Ureter (tissue), 1 donor: Measurements from ENCODE around the gene NFAT5. TPM values are rescaled to one million over a fixed set of nuclear protein-coding genes. Genes with fewer than 3 reads are reported as not detected.
A peak's percentile ranks its signal among the peaks of the same experiment; 100 is the strongest.
"Not testable (repeated sequence)": the region's sequence is repeated elsewhere in the genome, so short reads cannot be mapped to it uniquely, and the experiment has no call there.

Source experiments
- DNase-seq: peaks from one replicate; pipeline ENCODE4 v3.0.0-alpha.2; 2020; ENCODE audit warnings: low spot score
- total RNA-seq: library from RNA; stranded (reverse); gene quantifications from one replicate; pipeline ENCODE4 v1.2.4, GENCODE V29; 2023
- donor health status: DM: yes; HTN: yes; CAD: no.

The NFAT5 gene
- total RNA-seq, 1 donor from 2014 or later: 117 TPM

DNA sequence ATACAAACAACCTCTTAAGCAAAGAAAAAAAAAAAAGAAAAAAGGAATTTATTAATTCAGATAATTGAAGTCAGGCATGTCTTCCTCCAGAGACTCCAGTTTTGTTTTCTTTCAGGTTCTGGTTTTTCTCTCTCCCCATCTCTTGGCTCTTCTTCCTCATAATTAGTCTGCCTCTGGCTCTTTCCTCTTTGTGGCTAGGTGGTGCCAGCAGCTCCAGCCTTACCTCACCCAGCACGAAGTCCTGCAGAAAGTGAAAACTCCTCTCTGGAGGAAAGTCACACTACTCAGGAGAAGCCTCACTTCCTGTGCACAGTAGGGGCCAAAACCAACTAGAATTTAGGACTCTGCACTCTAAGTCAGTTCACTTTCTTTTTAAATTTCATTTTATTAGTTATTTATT is 10.3 kb upstream of the NFAT5 start:
- DNase-seq: no peak

DNA sequence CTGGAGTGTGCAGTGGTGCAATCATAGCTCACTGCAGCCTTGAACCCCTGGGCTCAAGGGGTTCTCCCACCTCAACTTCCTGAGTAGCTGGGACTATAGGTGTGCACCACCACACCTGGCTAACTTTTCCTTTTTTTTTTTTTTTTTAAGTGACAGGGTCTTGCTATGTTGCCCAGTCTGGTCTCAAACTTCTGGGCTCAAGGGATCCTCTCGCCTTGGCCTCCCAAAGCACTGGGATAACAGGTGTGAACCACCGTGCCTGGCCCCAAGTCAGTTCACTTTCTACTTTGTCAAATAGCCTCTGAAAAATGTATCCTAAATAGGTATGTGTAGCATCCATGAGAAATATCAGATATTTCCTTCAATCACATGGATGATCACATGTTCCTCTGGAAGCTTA is 9.9 kb upstream of the NFAT5 start:
- no peak for DNase-seq

DNA sequence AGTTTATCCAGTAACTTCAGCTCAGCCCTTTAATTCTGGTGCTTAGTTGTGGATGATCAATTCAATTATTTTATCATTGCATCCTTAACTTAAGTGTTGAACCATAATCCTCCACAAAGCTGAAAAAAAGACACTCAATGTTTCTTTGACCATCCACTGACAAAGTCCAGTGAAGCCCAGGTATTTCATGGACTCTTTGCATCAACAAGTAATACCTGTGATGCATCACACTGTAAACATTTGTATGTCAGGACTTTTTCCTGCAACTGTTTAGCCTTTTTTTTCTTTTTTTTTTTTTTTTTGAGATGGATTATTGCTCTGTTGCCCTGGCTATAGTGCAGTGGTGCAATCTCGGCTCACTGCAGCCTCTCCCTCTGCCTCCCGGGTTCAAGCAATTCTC is 6.6 kb upstream of the NFAT5 start:
- no peak for DNase-seq

DNA sequence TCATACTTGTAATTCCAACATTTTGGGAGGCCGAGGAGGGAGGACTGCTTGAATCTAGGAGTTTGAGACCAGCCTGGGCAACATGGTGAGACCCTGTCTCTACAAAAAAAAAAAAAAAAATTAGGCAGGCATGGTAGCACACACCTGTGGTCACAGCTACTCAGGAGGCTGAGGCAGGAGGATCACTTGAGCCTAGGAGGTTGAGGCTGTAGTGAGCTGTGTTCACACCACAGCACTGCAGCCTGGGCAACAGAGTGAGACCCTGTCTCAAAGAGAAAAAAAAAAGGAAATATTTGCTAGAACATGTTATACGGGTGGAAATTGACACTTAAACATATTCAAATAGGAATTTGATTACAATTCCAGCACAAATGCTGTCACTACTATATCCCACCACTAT is 4.4 kb upstream of the NFAT5 start:
- DNase-seq: not testable (repeated sequence)

DNA sequence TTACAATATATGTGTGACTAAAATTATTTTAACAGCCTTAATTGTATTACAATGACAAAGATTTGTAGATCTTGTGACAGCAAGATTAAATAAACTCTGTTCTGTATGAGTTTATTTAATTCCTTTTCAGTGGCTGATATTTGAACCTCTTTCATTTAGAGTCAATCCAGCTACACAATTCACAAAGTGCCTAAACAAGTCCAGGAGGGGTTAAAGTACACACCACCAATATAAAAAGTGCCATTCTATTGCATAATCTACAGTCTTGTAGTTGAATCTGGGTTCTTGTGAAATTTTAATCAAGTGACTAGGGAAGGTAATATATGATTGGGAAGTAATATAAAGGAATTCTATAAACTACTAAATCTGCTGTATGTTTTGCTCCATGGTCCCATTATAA is 3.9 kb upstream of the NFAT5 start:
- DNase-seq: no peak

DNA sequence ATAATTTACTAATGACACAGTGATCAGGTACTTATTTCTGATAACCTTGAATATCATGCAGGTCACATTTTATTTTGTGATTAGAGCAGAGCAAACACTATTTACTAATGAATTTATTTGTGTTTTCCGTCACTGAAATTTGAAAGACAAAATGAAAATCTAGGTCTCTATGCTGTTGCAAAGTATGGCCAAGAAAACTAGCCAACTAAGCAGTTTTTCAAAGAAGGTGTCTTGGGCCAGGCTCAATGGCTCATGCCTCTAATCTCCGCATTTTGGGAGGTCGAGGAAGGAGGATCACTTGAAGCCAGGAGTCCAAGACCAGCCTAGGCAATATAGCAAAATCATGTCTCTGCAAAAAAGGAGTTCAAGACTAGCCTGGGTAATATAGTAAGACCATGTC is 3.0 kb upstream of the NFAT5 start:
- no peak for DNase-seq

DNA sequence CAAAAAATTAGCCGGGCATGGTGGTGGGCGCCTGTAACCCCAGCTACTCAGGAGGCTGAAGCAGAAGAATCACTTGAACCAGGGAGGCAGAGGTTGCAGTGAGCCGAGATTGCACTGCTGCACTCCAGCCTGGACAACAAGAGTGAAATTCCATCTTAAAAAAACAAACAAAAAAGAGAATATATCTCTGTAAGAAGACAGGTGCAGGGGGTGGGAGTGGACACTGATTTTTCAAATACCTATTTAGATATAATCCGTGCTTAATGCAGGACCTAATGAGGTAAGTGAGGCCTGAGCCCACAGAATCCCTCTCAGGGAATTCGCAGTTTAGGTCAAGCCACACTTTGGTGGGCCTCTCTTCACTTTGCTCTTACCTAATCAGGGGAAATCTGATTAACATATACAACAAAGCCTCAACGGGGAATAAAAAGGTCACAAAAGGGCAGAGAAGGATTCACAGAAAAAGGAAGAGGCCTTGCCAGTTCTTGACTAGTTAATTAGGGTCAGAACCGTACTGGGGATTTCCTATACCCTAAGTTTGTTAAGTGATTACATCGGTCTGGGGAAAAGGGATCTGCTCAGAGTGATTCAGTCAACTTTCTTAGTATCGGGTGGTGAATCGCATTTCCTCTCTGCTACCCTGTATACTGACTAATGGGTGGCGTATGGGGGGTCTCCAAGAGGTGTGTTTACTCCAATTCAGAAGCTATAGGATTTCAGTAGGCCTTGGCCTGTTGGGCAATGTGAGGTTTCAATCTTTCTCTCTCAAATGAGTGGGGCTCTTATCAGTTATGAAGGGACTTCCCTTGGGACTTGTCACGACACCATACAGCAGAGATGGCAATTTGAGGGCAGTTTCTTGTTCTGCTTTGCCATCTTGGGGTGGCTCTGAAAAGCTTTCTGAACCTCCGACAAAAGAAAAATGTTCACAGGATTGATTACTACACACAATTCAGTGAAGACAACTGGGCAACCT is 1.9 kb upstream of the NFAT5 start:
- no peak for DNase-seq

DNA sequence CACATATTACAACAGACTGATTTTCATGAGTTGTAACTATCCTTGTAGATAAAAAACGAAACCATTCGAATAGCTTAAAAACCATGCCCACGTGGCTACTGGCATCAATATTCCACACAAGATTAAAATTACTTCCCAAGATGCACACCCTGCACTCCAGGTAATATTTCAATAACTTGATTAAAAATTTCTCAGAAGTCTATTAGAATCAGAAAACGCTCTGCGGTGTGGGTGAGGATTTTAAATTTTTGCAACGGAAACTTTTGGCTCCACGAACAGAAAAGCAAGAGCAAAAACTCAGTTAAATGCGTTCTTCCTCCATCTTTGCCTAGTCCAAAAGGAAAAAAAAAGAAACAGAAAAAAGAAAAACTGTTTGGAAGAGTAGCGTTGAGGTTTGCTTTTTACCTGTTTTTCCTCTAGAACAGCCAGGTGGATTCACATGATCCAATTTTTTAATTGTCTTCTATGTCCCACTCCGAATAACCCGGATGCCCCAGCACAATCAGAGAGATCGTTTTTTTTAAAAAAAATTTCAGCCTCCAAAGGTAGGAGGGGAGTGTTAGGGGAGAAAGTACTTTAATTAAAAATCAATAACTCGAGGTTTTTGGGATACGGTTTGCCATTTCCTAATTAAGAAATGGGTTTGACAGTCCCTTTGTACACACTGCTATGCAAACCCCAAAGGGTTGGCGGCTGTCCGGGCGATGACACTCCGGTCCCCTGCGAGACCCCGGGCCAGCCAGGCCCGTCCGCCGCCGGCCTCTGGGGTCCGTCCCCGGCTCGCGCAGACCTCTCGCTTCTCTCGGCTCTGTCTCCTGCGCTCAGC is 708 bp upstream of the NFAT5 start:
- DNase-seq: no peak

DNA sequence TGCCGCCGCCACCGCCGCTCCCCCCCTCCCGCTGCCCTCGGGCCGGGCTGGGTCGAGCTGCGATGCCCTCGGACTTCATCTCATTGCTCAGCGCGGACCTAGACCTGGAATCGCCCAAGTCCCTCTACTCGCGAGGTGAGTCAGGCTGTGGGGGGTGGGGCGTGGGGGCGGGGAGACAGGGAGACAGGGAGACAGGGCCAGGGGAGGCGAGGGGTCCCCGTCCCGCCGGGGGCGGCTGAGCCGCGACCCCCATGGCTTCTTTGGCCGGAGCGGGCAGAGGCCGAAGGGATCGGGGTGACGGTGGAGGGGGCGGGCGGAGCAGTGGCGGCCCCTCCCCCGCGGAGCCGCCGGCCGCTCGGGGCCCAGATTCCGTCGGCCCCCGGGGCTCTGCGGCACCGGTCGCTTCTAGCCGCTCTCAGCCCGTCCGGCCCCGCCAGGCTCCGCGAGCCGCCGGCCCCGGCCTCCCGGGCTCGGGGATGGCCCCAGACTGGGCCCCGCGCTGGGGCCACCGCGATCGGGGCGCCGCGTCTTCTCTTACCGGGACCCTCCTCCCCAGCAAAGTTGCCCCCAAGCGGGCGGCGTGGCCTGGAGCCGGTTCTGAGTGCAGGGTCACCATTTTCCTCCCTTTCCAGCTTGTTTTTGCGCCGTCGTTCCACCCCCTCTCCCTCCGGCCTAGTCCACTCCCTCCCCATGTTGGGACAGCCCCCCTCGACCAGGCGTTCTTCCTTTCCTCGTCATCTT is 644 bp downstream of the NFAT5 start:
- DNase-seq: peak; percentile 69

DNA sequence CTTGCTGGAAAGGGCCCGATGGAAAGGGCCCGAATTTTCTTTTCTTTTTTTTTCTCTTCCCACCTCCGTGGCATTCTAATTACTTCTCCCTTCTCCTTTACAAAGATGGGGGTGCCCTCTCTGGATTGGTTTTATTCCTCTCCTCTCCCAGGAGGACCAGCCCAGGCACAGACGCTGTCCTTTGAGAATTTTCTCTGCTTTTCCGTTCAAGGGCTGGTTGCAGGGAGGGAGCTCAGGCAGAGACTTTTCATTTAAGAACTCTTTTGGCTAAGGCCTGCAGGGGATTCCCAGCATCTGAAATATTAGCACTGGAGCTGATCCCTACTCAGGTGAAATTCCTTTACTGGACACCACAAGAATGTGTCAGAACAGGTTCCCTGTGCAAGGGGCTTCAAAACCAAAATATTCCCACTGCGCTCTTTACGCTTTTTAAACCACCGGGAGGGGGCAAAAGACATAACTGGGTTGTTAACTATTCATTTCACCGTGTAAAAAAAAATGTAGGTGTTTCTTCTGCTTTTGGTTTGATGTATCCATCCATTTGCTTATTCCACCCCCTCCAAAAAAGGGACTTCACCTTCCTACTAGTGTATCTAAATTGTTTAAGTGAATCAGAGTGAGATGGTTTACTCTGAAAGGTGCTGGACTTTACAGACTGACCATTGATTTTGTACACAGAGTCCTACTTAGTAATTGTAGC is 1.4 kb downstream of the NFAT5 start:
- no peak for DNase-seq

DNA sequence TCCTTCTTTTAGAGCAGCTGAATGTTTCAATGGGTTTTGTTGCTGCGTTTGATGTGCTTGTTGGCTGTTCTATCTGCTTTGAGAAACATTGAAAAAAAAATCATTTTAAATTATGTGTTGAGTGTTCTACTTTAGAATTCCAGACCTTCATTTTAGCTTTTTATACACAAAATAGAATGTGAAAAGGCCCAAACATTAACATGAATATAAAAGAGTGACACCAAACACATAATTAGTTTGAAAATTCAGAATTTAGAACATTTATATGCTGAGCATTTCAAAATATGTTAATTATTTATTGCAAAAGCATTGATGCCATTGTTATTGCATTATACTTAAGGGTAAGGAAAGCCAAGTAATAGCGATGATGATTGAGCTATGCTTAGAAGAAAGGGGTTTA is 2.9 kb downstream of the NFAT5 start:
- no peak for DNase-seq

DNA sequence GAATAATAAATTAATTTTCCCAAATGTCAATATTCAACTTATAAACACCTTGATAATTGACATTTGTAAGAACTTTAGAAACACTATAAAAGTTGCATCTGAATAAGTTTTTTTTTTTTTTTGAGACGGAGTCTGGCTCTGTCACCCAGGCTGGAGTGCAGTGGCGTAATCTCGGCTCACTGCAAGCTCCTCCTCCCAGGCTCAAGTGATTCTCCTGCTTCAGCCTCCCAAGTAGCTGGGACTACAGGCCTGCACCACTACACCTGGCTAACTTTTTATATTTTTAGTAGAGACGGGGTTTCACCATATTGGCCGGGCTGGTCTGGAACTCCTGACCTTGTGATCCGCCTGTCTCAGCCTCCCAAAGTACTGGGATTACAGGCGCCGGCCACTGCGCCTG is 13.0 kb downstream of the NFAT5 start:
- not testable (repeated sequence) for DNase-seq

DNA sequence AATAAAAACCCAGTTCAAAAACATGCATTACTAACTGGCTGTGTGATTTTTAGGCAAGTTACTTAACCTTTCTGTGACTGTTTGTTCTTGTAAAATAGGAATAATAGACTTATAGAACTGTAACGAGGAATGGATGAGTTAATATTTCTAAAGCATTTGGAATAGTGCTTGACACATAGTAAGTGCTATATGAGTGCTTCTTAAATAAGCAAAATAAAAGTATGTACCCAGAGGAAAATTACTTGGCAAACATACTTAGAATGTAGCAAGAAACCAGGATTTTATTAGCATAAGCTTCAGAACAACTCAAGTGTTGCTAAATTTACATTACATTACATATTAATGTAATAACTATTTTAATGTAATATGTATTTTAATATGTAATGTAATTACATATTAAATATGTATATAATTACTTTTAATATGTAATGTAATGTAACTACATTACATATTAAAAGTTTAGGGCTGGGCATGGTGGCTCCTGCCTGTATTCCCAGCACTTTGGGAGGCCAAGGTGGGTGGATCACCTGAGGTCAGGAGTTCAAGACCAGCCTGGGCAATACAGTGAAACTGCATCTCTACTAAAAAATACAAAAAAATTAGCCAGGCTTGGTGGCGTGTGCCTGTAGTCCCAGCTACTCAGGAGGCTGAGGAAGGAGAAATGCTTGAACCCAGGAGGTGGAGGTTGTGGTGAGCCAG is 14.2 kb downstream of the NFAT5 start:
- no peak for DNase-seq

DNA sequence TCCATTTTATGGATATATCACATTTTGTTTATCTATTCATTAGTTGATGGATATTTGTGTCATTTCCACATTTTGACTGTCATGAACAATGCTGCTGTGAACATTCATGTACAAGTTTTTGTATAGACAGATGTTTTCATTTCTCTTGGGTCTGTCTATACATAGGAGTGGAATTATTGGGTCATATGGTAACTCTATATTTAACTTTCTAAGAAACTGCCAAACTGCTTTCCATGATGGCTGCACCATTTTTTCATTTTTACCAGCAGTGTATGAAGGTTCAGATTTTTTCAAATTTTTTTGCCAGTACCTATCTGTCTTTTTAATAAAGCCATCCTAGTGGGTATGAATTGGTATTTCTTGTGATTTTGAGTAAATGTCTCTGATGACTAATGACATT is 15.5 kb downstream of the NFAT5 start:
- no peak for DNase-seq

DNA sequence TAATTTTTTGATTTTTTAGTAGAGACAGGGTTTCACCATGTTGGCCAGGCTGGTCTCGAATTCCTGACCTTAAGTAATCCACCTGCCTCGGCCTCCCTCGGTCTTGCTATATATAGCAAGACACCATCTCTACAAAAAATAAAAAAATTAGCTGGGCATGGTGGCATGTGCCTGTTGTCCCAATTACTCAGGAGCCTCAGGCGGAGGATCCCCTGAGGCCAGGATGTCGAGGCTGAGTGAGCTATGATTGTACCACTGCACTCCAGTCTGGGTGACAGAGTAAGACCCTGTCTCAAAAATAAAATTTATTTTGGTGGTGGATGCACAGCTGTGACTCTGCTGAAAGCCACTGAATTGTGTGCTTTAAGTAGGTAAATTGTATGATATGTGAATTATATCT is 18.7 kb downstream of the NFAT5 start:
- DNase-seq: not testable (repeated sequence)

DNA sequence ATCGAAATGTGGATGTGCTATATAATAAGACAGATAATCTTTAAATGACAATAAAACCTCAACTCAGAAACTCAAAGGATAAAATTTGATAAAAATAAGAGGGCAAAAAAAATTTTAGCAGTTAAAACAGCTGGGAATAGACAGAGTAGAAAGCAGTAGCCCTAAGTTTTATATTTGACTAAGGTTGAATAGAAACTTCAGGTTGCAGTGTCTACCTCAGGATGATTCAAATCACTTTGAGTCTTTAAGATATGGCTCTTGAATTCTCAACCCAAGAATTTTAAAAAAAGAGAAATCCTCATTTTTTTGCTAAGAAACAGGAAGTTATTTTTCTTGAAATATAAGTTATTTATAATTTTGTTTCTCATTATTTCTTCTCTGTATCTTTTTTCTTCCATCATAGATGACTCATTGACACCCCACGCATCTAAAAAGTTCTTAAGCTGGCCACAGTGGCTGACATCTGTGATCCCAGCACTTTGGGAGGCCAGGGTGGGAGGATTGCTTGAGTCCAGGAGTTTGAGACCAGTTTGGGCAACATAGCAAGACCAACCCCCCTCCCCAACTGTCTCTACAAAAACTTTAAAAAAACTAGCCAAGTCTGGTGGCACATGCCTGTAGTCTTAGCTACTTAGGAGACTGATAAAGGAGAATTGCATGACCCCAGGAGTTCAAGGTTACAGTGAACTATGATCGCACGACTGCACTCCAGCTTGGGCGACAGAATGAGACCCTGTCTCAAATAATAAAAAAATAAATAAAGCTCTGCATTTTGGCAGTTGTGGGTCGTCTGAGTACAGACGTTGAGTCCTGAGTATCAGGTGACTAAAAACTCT is 23.9 kb downstream of the NFAT5 start:
- DNase-seq: no peak

DNA sequence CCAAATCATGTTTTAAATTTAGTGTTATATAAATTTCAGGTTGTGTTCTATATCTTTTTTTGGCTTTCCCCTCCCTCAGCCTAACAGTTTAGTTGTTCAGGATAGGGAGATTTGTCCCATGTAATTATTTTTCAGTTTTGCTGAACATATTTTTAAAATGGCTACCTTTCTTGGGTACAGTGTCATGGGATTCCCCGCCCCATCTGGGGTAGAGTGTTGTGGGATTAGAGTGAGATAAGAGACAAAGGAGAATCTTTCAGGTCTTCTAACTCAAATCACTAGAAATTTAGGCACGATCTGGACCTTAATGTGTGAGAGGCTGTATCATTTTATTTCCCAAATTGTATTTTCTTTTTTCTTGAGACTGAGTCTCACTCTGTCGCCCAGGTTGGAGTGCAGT is 24.8 kb downstream of the NFAT5 start:
- DNase-seq: no peak

DNA sequence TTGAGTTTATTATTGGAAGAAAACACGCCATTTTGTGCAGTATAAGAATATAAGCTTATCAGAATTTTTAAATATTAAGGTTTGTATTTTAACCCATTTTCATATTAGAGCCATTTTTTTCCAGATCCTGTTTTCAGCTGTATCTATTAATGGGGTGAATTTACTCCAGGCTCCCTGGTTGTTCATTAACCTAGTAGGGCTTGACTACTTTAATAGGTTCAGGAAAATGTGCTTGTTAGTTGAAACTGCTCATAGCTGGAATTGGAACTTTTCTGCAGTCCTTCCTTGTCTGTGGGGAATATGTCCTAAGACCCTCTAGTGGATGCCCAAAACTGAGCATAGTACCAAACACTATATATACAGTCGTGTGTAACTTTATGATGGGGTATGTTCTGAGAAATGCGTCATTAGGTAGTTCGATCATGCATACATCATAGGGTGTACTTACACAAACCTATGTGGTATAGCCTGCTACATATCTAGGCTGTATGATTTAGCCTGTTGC is 28.0 kb downstream of the NFAT5 start:
- DNase-seq: no peak

DNA sequence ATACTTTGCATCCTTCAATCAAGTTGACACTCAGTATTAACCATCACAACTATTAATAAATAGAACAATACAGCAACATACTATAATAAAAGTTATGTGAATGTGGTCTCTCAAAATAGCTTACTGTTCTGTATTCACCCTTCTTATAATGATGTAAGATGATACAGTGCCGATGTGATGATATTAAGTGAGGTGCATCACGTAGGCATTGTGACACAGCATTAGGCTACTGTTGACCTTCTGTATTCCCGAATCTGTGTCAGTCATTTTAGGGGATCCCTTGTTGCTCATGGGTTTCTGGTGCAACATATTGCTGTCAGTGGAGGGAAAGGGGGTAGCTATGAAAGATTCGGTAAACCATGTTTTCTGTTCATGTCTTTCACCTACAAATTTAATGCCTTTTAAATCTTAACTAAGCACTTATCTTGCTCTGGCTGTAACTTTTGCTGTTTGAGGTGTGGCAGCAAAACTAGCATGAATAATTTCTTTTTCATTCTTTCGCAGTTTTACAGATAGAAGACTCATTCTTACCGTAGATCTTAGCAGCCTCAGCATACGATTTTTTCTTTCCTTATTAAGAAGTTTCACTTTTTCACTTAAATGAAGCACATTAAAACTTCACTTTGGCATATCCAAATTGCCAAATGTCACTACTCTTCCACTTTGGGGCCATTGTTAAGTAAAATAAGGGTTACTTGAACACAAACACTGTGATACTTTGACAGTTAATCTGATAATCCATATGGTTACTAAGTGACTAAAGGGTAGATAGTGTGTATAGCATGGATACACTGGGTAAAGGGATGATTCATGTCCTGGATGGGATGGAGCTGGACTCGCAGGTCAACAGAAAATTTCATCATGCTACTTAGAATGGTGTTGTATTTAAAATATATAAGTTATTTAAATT is 29.6 kb downstream of the NFAT5 start:
- no peak for DNase-seq
